NCI-H526 treated with DMSO at 0.1 percent for 48 hours (cell line): Measurements from ENCODE around the gene CCDC47.

ENCODE experiments used
- DNase-seq: peaks from one replicate; lab custom pipeline; 2025; lab: John Stamatoyannopoulos, UW

CCDC47 gene

DNA sequence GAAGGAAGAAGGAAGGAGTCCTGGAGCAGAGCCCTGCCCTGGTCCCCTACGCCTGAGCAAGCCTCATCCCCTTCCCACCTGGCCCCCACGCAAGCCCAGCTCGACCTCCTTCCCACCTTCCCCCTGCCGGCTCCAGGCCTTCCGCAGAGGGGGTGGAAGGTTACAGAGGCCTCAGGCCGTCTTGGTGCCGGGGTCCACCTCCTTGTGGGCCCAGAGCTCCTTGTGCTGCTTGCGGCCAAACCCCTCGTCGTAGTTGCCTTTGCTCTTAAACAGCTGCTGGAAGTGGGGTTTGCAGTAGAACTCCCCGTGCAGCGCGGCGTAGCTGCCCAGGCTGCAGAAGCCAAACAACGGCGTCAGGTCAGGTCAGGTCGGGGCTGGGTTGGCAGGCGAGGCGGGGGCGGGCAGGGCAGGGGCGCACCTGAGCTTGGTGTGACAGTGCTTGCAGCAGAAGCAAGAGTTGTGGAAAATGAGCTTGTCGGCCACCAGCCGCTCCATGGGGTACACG is 75.0 kb downstream of the CCDC47 start:
- no peak for DNase-seq

DNA sequence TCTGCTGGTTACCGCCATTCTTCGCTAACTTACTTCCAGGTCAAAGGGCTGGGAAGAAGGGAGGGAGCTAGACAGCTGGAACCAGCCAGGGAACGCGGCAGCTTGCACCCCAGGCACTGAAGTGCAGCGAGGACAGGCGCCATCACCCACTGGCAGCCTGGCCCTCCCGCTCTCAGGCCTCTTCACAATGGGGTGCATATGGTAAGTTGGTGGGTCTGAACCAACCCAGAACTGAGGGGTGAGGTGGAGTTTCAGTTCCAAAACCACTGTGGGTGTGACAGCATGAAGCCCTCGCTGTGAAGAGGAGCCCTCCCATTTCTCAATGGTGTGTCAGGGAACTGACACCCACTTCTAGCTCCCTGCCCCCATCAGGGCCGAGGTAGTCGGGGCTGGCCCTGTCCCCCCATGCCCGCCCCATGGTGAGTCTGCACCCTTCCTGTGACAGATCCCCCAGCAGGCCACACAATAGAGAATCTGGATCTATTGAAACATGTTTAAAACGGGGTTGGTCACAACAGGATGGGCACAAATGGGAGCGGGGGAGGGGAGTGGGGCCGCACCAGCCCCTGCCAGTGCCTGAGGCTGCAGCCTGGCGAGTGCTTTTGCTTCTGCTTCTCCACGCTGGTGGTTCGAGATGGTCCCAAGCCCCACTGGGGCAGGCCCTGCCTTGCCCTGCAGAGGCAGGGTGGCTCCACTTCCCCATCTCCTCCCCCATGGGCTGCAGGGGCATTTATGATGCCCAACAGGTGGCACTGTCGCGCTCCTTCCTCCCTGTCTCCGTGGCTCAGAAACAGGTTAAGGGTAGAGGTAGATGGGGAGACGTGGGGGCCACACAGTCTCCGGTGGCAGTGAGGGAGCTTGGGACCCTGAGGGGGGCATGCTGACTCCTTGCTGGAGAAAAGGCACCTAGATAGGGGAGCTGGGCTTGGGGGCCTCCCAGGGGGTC is 75.8 kb downstream of the CCDC47 start:
- DNase-seq = no peak

DNA sequence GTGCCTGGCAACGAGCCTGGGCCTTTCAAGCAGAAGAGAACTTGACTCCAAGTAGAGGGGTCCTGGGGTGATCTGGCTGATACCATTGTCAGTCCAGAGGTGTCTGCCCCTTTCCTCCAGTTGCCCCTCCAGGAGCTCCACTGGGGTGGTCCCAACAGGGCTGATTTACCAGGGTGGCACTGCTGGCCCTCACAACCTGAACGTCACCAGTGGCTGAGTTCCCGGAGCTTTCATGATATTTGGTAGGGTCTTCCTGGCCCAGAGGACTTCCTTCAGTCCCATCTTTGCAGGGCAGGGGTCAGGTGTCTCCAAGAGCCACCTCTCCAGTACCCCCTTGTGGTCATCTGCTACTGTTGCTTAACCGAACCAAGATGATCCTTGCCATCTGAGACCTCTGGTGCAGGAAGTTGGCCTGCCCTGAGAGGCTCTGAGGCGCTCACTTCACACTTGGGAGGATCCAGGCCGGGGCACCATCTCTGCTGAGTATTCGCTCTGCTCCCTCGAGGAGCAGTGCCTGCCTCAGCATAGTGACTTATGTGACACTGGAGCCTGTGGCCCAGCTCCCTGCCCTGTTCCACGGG is 76.9 kb downstream of the CCDC47 start:
- no peak for DNase-seq

DNA sequence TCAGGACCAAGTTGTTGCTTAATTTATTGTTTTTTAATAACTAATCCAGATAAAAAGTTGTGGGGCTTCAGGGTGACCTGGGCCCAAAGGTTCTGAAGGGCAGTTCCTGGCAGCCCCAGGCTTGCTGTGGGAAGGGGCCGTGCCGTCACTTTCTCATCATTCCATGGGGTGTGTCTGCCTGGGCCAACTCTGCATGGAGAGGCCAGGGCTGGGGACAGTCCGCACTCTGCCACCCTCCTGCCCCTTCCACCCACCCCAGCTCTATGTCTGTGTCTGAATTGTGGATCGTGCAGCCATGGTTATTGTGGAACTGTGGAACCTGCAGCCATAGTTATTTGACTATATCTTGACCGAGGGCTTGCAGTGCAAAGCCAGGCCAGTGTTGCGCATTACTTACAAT is 77.5 kb downstream of the CCDC47 start:
- no peak for DNase-seq
